GM10266 (cell line): ENCODE measurements around the gene FCRLA.
"Not testable (repeated sequence)": the region's sequence is repeated elsewhere in the genome, so short reads cannot be mapped to it uniquely, and the experiment has no call there.

Experiments
- DNase-seq: peaks from one replicate; pipeline ENCODE4 v3.0.0; 2012; ENCODE audit errors: extremely low spot score
- CTCF ChIP-seq: IDR thresholded peaks from 2 replicates; pipeline ENCODE4 v1.5.1; 2012; ENCODE audit warnings: mild to moderate bottlenecking, low read depth; ENCODE audit not compliant: control insufficient read depth, insufficient read depth; ENCODE audit errors: missing control alignments

The FCRLA gene

DNA sequence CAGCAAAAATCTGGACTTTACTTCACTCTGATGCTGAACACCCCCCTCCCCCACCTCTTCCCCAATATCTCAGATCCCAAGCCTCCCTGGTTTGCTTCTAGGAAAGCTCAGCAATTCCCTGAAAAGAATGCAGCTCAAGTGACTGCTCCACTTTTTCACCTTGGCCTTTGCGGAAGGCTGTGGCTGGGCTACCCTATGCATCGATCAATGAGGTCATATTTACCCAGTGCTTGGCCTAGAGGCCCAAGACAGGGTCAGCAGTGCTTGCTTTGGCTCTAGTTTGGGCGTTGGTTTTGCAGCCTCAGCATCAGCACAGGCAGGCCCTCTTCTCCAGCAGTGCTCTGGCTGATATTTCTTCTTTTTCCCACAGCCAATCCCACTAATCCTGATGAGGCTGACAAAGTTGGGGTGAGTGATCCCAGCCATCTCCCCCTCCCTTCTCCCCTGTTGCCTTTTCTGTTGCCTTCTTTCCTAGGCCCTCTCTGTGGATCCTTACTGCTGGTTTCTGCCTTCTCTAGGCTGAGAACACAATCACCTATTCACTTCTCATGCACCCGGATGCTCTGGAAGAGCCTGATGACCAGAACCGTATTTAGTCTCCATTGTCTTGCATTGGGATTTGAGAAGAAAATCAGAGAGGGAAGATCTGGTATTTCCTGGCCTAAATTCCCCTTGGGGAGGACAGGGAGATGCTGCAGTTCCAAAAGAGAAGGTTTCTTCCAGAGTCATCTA is 29.9 kb upstream of the FCRLA start:
- no peak for DNase-seq
- no peak for TF ChIP-seq CTCF

DNA sequence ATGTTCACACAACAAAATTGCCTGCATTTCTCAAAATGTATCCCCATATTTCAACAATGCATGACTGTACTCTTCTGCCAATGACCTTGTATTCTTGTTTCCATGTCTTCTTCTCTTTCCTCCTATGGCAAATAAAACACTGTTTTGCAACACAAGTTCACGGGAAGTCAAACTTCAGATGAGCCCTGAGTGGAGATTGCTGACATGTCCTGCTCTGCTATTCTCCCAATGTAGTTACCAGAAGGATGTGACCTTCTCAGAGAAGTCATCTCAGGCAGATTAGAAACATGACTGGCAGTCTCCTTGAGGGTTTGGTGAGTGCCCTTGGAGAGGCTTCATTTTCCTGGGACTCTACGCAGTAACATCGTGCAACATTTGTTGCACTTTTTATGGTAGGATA is 28.5 kb upstream of the FCRLA start:
- TF ChIP-seq CTCF: no peak
- DNase-seq: no peak

DNA sequence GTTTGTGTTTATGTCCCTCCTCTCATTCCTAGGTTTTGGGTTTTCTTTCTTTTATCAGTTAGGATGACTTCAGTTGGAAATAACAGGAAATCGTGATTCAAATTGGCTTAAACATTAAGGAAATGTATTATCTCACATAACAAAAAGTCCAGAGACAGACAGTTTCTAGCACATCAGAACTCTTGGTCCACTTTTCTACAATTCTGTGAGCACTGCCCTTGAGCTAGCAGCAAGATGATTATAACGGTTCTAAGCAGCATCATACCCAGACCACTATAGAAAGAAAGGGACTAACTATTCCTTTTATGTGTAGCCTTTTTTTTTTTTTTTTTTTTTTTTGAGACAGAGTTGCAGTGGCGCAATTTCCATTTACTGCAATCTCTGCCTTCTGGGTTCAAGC is 25.1 kb upstream of the FCRLA start:
- DNase-seq: no peak
- no peak for TF ChIP-seq CTCF

DNA sequence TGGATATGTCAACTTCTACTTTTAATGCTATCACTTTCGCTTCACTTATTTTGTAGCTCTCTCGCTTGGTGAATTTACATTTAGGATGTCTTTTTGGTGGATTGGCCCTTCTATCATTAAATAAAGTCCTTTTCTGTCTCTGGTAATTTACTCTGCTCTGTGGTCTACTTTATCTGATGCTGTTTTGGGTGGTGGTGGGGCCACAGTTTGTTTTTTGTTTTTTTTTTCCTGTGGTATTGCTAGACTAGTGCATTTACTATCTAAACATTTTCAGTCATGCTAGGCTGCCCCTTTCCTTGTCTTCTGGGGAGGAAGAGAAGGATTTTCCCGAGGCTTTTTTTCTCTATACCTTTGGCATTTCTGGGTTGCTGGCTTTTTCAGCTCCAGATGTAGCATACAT is 18.1 kb upstream of the FCRLA start:
- TF ChIP-seq CTCF: no peak
- no peak for DNase-seq

DNA sequence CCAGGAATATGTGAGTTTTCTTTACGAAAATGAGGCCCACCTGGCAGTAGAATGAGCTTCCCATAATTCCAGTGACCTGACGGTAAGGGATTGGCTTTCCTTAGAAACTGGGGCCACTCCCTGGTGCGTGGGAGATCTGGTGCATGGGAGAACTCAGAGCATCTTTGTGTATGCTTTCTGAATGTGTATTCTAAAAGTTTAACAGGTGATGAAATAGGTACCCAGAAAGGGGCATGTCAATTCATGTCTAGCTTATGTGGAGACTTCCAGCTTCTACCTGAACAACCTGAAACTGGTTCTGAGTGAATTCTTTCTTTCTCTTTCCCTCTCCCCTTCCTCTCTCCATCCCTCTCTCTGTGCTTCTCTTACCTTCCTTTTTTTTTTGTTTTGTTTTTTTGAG is 15.2 kb upstream of the FCRLA start:
- no peak for DNase-seq

GRCh38 chr1:161693020-161693712 is 13.9 kb upstream of the FCRLA start:
- DNase-seq: not testable (repeated sequence)

More for the DNA sequence above, 15.2 kb upstream of the FCRLA start:
- TF ChIP-seq CTCF: no peak

DNA sequence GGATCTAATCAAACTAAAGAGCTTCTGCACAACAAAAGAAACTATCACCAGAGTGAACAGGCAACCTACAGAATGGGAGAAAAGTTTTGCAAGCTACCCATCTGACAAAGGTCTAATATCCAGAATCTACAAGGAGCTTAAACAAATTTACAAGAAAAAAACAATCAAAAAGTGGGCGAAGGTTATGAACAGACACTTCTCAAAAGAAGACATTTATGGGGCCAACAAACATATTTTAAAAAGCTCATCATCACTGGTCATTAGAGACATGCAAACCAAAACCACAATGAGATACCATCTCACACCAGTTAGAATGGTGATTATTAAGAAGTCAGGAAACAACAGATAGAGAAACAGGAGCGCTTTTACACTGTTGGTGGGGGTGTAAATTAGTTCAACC is 8.7 kb upstream of the FCRLA start:
- not testable (repeated sequence) for DNase-seq

GRCh38 chr1:161702250-161702649 is 4.8 kb upstream of the FCRLA start:
- no peak for TF ChIP-seq CTCF
- no peak for DNase-seq
